ENCODE data around the gene MKNK1.

The MKNK1 gene

GRCh38 chr1:46618754-46619415 is 14.8 kb upstream of the MKNK1 start:
- no peak for DNase-seq (ENCODE audit: low spot score)

DNA sequence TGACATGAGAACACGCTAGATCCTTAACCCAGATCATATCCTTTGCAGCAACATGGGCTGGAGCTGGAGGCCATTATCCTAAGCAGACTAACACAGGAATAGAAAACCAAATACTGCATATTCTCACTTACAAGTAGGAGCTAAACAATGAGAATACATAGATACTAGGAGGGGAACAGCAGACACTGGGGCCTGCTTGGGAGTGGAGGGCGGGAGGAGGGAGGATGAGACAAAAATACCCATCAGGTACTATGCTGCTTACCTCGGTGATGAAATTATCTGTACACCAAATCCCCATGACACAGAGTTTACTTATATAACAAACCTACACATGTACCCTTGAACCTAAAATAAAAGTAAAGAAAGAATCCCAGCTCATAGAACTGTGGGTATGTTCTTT is 13.8 kb upstream of the MKNK1 start:
- no peak for DNase-seq (ENCODE audit: low spot score)

DNA sequence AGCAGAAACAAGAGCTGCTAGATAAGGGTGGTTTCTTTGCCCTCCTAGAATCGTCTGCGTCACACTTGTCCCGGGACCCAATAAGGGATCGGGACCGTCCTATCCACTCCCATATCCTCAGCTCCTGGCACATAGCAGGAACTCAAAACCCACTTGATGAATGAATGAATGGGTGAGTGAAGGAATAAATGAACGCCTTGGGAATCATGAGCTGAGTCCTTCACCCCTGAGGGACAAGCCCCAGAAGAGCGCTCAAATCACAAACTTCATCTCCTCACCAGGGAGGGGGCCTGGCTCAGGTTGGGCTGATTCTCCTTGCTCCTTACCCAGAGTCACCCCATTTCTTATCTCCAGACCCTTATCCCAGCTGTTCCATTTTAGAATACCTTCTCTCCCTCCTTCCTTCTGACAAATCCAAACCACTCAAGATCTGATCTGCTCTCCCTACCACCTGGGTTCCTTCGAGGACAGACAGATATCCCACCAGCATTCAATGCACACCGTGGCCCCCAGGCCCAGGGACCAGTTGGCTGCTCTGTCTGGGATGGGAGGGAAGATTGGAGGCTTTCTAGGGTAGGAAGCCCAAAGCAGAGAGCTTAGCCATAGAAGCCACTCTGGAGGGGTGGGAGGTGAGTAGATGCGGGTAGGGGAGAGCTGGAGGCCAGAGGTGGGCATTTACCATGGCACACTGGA is 13.2 kb upstream of the MKNK1 start:
- DNase-seq (ENCODE audit: low spot score) = no peak

DNA sequence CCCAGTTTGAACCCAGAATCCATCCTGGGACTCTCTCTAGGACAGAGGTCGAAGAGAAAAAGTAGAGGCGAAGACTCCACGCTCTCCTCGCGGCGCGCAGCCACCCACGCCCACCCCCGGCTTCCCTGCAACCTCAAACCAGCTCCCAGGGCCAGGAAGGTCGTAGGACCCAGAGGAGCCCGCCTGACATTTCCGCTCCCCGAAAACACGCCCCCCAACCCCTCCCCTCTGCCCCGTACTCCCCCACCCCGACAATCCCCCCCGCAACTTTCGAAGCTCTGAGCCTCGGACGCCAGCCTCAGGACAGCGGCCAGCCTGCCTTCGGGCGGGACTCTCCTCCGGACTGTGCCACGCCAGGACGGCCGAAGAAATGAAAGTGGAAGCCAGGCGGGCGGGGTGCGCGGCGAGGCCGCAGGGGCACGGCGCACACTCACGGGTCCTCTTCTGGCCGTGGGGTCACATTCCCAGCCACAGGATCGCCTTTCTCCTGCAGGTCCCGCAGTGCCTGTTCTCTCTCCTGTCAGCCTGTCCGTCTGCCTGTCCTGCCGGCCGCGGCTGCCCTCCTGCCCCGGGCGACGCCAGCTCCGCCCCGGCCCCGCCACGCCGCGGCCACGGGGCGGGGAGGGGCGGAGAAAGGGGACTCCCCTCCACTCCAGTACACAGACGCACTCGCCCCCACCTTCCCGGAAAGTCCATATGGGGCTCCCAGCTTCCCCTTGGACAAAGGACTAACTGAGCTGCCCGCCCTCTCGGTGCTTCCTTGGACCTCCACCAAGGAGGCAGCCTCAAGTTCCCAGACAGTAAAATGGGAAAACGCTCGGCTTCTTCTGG is 12.4 kb upstream of the MKNK1 start, which contains the start of gene MOB3C:
TSS of gene MOB3C (minus strand) at position 535 of the 831 bp plus-strand sequence. CDS start 3,490 bp downstream, outside the sequence.
- peak; percentile 58 for DNase-seq (ENCODE audit: low spot score)

GRCh38 chr1:46615735-46616134 is 11.7 kb upstream of the MKNK1 start:
- no peak for DNase-seq (ENCODE audit: low spot score)

DNA sequence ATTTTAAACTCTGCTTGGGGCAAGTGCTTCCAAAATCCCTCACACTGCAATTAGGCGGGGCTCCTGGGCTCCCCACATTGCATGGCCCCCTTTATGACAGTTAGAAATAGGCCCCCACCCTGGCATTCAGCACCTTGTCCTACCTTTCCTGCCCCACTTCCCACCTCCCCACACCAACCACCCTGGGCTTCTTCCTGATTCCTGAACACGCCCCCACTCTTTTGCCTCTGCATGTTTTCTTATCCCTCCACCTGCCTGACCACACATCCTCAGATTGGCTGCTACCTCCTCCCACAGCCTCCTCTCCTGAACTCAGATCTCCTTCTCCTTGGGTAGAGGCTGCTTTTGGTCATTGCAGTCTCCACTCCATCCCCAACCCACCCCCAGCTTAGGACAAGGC is 11.0 kb upstream of the MKNK1 start:
- DNase-seq (ENCODE audit: low spot score) = no peak

GRCh38 chr1:46614604-46614984 is 10.5 kb upstream of the MKNK1 start:
- no peak for DNase-seq (ENCODE audit: low spot score)

DNA sequence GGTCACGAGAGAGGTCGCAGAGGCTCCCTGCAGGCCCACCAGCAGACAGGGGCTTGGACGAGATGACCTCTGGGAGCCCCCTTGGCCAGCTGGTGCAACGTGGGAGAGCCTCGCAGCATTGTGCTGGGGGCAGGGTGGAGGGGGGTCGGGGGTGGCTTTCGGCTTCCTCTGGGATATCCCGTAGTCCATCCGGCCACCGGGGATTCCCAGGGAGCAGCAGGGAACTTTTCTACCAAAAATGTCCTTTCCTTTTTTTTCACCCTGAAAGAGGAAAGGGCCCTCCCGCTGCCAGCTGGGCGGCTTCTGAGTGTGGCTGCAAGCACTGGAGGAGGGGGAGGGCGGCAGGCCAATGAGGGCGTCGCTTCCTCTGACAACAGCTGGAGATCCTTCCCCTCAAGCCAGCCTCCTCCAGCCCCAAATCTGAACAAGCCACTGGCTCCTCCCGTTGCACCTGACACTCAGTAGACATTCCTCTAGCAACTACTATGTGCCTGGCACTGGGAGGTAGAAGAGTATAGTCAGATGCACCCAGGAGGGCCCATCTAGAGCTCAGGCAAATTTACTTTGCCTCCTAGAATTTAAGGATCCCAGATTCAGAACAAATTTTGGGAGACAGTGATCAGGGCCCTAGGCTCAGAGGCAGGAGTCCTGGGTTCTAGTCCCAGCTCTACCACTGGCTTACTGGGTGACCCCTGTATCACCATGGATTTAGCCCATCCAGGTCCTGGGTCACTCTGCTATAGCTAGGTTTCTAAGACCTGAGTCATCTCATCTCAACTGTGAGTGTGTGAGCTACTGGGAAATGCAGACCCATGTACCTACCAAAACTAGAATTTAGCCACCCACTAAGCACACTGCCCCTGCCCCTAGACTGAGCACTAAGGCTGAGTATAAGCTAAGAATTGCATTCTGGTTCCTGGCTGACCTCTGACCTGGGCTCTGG is 9.9 kb upstream of the MKNK1 start:
- no peak for DNase-seq (ENCODE audit: low spot score)

DNA sequence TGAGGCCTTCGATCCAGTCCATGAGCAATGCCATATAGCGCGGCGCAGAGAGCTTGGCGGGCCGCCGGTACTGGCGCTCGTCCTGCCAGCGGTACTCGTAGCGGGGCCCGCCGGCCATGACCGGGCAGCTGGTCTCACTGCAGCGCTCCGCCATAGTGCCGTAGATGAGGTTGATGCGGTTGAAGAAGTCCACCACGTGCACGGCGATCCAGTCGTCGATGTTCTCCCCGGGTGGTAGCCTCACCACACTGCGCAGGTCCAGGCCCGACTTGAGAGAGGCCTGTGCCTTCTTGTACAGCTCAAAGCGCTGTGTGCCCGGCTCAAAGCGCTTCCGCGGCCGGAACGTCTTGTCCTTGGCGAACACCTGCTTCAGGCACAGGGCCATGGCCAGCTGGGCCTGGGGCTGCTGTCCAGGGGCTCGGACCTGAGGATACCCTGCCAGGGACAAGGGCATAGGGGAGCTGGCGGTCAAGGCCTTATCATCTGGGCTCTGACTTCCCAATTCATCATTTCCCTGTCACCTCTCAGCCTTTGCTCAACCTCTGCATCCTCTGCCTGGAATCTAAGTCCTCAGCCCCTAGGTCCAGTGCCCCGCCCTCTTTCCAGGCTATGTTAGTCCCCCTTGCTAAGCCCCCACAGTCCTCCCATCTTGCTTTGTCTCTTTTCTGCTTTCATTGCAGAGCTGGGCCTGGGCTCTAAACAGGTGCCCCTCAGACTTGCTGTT is 9.0 kb upstream of the MKNK1 start:
- no peak for DNase-seq (ENCODE audit: low spot score)

DNA sequence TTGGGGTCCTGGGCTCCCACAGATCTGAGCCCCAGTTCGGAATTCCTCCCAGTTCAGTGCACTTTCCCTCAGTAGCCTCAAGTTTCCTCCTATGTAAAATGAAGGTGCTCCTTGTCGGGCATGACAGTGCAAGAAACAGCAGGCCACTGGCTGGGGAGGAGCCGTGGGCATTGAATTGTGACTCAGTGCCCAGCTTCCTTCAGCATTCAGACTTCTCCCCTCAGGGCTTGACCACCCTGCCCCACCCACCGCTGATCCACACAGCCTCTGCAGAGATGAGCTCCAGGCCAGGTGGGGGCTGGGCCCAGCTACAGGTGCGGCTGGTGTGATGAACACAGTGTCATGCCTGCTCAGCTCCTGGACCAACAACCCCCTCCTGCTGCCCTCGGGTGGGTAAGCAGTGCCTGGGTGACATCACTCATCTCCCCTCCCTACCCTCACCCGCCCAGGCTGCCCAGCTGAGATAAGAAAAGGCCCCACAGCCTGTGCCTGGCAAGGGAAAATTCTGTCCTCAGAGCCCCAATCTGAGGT is 7.7 kb upstream of the MKNK1 start:
- no peak for DNase-seq (ENCODE audit: low spot score)

DNA sequence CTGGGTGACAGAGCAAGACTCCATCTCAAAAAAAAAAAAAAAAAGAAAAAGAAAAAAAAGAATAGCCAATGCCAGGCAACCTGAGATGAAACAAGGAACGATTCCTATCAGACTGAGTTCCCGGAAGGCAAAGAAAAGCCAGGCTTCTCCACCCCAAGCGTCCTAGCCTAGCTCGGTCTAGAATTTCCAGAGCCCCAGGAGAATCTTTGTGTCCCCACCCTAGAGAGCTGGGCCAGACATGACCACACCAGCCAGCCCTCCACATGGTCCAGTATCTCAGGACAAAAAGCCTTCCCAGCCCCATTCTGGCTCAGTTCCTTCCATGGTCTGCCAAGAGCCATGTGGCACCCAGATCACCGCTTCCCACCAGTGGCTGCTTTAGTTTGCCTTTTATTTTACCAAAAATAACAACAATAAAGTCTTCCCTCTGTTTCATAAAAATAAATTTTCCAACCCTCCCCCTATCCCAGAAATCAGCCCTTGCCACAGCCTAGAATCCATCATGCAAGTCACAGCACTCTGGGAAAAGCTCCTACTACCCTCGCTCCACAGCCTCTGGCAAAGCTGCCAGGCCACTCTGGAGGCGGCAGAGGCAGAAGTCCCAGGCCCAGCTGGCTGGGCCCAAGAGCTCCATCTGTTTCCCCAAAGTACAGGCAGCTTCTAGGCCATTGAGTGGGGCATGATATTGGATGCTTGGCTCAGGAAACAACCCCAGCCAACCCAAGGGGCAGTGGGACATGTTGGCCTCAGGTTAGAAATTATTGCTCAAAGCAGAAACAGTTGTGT is 3.5 kb upstream of the MKNK1 start:
- DNase-seq (ENCODE audit: low spot score) = no peak

DNA sequence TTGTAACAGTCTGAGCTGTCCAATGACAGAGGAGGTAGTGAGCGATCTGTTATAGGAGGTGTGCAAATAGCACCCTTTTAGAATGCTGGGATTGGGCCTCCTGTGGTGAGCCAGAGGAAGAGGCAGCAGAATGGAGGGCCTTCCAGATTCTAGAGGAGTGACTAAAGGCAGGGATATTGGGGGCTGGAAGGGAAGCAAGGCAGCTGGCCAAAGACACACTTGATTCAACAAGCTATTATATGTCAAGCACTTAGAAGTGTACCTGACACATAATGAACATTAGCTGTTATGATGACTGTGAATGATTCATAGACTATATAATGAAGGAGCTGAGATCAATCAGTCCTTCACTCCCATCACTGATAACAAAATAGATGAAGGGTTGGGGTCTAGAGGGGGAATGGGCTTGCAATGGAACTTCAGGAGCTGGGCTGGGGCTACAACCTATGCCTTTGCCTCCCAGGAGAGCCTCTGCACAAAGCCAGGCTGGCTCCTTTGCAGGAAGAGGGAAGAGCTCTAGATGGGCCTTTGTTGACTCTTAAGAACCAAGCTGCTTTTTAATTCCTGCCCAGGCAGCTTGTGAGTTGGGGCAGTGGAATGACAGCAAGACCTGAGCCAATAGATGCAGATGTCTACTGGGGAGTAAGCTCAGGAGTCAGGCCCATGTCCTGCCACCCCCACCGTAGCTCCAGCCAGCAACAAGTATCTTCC is 2.3 kb upstream of the MKNK1 start:
- DNase-seq (ENCODE audit: low spot score) = no peak

DNA sequence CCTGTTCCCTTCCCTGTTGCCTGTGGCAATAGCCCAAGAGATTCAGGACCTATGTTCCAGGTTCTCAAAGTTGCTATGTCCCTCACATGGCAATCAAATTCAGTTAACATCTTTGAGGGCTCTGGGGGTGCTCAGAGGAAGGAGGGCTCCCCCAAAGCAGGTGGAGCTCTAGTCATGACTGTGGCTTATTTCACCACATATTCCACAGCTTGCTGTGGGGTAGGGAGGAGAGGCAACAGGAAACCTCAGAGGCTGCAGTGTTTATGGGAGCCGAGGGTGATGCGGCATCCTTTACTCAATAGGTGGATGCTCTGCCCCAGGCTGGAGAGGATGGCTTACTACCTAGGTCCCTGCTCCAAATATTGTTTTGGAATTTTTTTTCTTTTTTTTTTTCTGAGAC is 1.2 kb upstream of the MKNK1 start:
- DNase-seq (ENCODE audit: low spot score) = no peak

DNA sequence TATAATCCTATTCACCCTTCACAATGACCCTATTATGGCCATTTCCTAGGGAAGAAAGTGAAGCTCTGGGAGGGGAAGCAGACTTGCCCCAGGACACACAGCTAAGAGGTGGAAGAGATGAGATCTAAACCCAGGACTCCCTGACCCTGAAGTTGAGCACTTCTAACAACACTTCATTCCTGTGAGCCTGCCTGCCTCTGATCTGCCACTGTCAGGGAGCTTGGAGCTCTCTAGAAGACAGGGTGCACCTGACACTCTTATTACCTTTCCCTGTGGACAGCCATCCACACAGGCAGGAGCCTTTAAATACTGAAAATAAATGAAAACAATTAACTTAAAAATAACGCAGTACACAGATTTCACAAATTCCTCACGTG is 599 bp downstream of the MKNK1 start:
- DNase-seq (ENCODE audit: low spot score) = no peak

DNA sequence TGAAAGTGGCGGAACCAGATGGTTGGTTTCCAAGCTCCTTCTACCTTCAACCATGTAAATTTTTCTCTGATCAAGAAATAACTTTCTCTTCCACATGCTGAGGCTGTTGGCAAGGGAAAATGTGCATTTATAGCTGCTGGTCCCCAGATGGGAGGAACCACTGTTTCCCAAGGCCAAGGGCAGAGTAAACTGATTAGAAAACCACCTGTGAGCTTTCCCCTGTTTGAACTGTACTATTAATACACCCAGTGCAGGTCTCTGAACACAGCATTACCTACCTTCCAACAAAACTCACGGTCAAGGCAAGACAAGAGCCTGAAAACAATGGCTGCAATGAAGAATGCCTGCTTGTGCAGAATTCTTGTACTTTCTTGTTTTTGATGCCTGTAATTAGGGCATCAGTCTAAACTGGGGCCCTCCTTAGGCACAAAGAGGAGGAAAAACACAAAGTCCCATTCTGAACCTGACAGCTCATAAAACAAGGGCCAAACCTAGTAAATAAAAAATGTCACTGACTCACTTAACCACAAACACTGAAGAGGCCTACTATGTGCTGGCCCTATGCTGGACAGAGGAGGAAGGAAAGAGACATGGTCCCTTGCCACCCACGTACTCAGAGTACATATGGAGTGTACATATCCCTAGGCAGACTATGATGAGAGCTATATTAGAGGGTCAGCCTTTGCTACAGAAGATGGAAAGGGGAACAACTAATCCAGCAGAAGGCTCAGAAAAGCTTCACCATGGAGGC is 2.6 kb downstream of the MKNK1 start:
- no peak for DNase-seq (ENCODE audit: low spot score)

DNA sequence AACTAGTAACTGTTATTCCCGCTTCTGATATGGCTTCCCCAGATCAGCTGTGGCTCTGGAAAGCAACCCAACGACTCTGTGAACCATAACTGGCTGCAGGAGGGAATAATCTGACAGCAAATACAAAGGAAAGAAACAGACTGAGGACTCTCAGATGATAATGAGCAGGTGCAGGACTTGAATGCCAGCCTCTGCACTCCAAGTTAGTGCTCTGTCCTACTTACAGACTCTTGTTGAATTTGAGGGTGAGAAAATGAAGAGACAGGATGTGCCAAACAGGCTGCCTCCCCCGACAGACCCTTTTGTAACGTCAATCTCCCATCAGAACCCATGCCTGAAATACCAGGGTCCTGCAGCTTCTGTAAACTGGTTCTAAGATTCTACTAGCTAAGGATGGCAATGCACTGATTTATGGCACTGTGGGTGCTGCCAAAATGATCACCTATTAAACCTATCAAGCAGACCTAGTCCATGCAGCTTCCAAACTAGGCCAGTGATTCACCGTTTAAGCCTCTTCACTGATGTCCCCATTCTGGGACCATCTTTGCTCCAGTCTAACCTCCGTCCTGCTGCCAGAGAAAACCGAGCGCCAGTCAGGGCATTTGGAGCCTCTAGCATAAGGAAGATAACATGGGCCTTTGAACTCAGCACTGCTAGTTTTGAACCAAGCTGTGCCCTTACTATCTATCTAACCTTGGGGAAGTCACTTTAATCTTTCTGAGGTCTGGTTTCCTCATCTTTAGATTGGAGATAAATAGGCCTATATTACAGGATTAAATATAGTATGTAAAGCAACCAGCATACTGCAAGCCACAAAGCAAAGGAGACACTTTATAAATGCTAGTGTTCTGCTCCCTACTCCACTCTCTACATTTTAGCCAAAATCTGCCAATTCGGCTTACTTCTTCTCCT is 4.8 kb downstream of the MKNK1 start:
- no peak for DNase-seq (ENCODE audit: low spot score)

- no peak for DNase-seq (ENCODE audit: low spot score)
Observed at GRCh38 chr1:46596846-46597245, 7.2 kb downstream of the MKNK1 start.

- DNase-seq (ENCODE audit: low spot score) = no peak
Observed at GRCh38 chr1:46596036-46596435, 8.0 kb downstream of the MKNK1 start.
